HG03439 (cell line): ENCODE data around the gene PAQR4.

Source experiments
- ATAC-seq: cut with Tn5 transposase; IDR thresholded peaks from one replicate; pipeline ENCODE4 v1.9.1; 2021; ENCODE audit warnings: mild to moderate bottlenecking, moderate library complexity; ENCODE audit not compliant: unreplicated experiment

PAQR4 gene

DNA sequence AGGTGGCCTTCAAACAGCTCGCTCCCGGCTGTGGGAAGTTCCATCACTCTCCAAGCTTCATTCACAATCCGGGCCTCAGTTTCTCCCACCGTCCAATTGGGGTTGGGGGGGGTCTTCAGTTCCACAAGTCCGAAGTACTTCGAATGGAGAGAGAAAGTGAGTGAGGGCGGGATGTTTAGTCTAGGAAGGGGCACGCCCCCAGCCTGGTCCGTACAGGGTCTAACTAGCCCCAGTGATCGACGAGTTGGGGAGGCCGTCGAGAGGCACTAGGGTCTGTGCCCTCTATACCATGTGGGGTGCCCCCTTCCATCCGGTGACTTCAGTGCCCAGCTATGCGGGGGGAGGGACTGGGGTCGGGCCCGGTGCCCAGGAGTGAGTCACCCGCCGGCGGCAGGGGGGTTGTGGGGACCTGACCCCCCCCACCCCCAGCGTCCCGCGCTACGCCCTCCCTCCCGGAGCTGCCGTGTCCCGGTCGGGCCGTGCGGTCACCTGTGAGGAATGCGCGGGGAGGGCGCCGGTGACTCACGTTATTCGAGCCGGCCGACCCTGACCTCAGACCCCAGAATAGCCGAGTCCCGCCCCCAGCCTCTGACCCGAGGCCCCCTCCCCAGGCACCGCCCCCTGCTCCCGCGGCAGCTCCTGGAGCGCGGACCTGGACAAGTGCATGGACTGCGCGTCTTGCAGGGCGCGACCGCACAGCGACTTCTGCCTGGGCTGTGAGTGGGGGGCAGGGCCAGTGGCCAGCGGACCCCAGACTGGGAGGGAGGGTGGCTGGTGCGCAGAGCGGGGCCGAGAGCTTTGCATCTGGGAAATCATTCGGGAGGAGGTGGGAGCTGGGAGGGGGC is 51.7 kb downstream of the PAQR4 start:
- ATAC-seq, result no peak

DNA sequence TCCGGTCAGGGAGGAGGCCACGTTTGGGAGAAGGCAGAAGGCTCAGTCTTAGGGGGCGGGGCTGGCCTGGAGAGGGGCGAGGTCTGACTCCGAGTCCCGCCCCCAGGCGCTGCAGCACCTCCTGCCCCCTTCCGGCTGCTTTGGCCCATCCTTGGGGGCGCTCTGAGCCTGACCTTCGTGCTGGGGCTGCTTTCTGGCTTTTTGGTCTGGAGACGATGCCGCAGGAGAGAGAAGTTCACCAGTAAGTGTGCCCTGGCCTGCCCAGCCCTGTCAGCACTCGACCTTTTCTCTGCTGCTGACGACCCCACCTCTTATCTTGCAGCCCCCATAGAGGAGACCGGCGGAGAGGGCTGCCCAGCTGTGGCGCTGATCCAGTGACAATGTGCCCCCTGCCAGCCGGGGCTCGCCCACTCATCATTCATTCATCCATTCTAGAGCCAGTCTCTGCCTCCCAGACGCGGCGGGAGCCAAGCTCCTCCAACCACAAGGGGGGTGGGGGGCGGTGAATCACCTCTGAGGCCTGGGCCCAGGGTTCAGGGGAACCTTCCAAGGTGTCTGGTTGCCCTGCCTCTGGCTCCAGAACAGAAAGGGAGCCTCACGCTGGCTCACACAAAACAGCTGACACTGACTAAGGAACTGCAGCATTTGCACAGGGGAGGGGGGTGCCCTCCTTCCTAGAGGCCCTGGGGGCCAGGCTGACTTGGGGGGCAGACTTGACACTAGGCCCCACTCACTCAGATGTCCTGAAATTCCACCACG is 52.5 kb downstream of the PAQR4 start:
- ATAC-seq, result no peak

DNA sequence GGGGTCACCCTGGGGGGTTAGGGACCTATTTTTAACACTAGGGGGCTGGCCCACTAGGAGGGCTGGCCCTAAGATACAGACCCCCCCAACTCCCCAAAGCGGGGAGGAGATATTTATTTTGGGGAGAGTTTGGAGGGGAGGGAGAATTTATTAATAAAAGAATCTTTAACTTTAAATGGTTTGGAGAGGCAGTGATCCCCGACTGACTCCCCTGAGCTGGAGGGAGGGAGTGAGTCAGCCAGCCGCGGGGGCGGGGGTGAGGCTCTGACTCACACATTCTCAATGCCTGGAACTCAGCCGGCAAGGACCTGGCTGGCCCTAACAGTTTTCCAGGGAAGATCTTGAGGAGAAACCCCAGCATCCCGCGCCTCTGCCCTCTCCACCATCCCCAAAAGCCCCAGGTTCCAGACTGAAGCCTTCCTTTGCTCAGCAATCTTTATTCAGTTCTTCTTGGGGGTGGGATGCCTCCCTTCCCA is 53.1 kb downstream of the PAQR4 start:
- no peak for ATAC-seq

DNA sequence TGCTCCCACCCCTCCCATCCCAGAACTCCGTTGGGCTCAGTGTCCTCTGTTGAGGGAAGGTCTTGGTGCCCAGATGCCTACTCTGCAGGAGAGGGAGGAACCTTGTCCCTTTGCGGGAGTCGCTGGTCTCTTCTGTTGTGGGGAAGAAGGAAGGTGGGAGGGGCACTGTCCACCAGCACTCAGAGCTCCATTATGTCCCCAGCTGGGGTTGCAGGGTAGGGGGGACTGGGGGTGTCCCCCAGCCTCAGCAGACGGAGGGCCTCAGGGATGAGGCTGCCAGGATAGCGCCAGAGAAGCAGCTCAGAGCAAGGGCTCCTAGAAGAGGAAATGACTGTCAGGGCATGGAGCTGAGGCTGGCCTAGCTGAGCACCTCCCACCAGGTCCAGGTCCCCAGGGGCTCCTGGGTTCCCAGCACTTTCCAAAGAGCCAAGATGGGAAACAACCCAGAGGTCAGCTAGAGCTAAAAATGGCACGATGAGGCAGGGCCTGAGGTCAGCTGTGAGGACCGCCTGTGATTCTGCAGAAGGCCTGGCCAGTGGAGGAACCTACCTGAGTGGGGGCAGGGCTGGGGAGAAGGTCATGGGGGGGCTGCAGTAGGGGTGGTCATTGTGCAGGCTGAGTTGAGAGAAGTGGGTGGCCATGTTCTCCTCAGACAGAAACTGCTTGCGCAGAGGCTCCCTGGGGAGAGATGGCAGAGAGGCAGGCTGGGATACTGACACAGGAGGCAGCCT is 53.7 kb downstream of the PAQR4 start:
- no peak for ATAC-seq
